Muscle of arm (tissue), 14 donors: Measurements from ENCODE around the gene TROAP. TPM values are rescaled to one million over a fixed set of nuclear protein-coding genes. Genes with fewer than 3 reads are reported as not detected.
"Not testable (repeated sequence)": the region's sequence is repeated elsewhere in the genome, so short reads cannot be mapped to it uniquely, and the experiment has no call there.

Experiments
- DNase-seq: peaks from one replicate; pipeline ENCODE4 v3.0.0-alpha.2; 2013
- long read RNA-seq, 11 donors: transcript quantifications; one replicate each; lab custom pipeline, GENCODE V29; 2026
- polyA plus RNA-seq, 12 donors: library from polyadenylated mRNA; unstranded; fragments of 120-200 nt; gene quantifications; one replicate each; pipeline ENCODE4 v1.2.1, GENCODE V29; 2013; ENCODE audit not compliant: insufficient read length in 12 of 12

Gene TROAP
- polyA plus RNA-seq: 10 to 100 TPM in 8 of 12 donors, 1 to 10 TPM in 3, not detected in 1; 7.0 to 29.2 (median 12.3) TPM
- long read RNA-seq, donor 1, partial matches to known transcripts: 0 of 3 reads
- long read RNA-seq, donor 1, other reads (novel, unspliced or antisense): 0 of 3 reads
- long read RNA-seq, donor 2, partial matches to known transcripts: 0 of 3 reads
- long read RNA-seq, donor 2, other reads (novel, unspliced or antisense): 0 of 3 reads
- long read RNA-seq, donor 3, partial matches to known transcripts: 0 of 3 reads
- long read RNA-seq, donor 3, other reads (novel, unspliced or antisense): 0 of 3 reads
- long read RNA-seq, donor 4, partial matches to known transcripts: 0 of 3 reads
- long read RNA-seq, donor 4, other reads (novel, unspliced or antisense): 0 of 3 reads
- long read RNA-seq, donor 5: 0 reads
- long read RNA-seq, donor 6, partial matches to known transcripts: 0 of 2 reads
- long read RNA-seq, donor 6, other reads (novel, unspliced or antisense): 0 of 2 reads
- long read RNA-seq, donor 7, partial matches to known transcripts: 0 of 1 reads
- long read RNA-seq, donor 7, other reads (novel, unspliced or antisense): 0 of 1 reads
- long read RNA-seq, donor 8, partial matches to known transcripts: 0 of 2 reads
- long read RNA-seq, donor 8, other reads (novel, unspliced or antisense): 0 of 2 reads
- long read RNA-seq, donor 9: 0 reads
- long read RNA-seq, donor 10, partial matches to known transcripts: 0 of 1 reads
- long read RNA-seq, donor 10, other reads (novel, unspliced or antisense): 0 of 1 reads
- long read RNA-seq, donor 11, partial matches to known transcripts: 0 of 2 reads
- long read RNA-seq, donor 11, other reads (novel, unspliced or antisense): 0 of 2 reads

- DNase-seq: peak; percentile 98
Observed at GRCh38 chr12:49322708-49323523, at the start of gene TROAP. Gene TROAP, plus strand, starts transcription at chr12:49323255. Its CDS starts 354 bp downstream, at chr12:49323609.

GRCh38 chr12:49273726-49274395, 49.2 kb upstream of the TROAP start:
- DNase-seq: no peak

DNA sequence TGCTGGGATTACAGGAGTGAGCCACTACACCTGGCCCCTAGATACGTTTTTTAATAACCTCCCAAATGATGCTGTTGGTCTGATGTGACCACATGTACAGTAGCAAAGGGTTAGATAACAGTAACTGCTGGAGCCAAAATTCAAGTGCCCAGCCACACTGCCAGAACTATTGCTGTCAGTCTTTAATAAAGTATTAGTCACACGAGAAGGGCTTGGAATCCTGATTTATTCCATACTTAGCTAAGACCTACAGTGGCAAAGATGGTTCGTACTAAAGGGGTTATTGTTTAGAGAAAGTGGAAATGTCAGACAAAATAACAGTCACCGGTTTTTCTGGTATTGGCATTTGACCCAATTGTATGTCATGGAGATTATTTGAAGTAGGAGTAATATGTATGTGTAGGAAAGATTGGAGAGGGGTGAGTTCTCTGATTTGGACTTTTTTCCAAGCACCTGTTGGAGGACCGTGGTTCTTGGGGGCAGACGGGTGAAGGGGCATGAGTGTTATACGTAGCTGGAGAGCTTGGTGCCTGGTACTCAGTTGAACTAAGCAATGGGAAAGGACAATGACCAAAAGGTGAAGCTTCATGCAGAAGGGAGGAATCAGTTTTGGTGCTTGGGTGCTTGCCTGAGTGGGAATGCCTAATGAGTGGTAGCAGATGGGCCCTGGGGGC, 48.5 kb upstream of the TROAP start:
- DNase-seq: no peak

DNA sequence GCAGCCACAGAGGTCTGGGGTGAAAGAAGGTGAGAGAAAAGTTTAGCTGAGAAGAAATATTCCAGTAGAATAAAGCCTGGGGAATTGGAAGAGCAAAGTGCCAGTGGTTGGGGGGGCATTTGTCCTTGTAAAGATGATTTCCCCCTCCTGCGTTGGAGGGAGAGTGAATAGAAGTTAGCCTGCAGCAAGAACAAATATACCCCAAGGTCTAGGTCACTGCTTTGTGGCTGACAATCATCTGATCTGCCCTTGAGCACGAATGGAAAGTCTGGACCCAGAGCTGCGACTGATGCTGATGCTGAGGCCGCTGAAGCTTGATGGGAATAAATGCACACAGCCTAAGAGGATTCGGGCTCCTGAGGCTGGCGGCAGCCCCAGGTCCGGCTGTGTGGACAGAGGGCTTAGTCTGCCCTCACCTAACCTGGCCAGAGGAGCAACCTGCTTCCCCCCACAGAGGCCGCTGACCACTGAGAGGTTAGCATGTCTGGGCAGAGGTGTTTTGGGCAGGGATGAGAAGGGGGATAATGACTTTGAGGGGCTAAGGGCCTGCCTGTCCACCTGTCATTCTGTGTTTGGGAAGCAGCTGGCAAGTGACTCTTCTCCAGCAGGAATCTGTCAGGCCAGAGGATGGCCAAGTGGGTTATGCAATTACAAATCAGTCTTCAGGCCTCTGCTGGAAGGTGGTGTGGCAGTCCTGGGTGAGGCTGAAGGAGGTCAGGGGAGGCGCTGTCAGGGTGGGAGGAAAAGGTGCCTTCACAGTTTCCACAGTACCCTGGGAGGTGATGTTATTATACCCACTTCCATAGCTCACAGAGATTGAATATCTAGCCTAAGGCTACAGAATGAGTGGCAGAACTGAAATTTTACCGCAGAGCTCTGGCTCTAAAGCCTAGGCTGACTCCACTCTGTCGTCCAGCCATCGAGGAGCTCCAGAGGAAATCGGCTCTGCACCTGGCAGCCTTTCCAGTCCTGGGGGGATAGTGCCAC, 46.5 kb upstream of the TROAP start:
- no peak for DNase-seq

DNA sequence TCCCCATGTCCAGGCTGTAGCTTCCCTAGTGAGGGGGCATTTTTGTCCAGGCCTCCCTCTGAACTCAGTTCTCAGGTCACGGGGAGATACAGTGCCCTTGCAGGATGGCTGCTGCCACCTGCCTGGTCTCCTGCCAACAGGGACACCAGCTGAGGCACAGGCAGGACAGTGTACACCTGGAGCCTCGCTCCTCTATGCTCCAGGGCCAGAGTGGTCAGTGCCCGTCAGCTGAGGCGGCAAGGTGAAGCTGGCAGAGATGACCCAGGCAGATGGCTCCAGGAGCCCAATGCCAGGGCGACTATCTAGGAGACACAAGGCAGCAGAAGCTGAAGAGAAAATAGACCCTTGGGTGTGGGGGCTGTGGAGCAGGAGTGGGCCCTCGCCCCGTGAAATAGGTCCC, 45.6 kb upstream of the TROAP start:
- no peak for DNase-seq

DNA sequence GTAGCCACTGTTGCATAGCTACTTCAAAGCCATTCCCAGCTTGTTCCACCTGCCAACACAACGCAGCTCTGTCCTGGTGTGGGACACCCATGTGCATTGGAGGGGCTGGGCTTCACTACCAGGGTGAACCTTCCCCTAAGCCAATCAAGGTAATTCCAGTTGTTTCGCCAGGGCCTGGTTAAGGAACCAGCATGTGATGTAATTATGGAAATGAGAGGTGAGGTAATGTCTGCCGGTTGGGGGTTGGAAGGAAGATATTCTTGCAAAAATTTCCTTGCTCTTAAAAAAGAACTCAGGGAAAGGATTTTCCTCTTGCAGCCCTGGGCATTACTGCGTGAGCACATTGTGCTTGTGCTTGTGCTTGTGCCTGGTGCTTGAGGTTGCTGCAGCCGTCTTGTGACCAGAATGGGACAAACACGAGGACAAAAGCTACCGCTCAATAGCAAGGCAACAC, 43.3 kb upstream of the TROAP start:
- no peak for DNase-seq

GRCh38 chr12:49280545-49280944, 42.5 kb upstream of the TROAP start:
- not testable (repeated sequence) for DNase-seq

- no peak for DNase-seq
Observed at GRCh38 chr12:49282302-49282701, 40.8 kb upstream of the TROAP start.

GRCh38 chr12:49282740-49283375, 40.2 kb upstream of the TROAP start:
- not testable (repeated sequence) for DNase-seq

- no peak for DNase-seq
Observed at GRCh38 chr12:49283541-49284429, 39.3 kb upstream of the TROAP start.

DNA sequence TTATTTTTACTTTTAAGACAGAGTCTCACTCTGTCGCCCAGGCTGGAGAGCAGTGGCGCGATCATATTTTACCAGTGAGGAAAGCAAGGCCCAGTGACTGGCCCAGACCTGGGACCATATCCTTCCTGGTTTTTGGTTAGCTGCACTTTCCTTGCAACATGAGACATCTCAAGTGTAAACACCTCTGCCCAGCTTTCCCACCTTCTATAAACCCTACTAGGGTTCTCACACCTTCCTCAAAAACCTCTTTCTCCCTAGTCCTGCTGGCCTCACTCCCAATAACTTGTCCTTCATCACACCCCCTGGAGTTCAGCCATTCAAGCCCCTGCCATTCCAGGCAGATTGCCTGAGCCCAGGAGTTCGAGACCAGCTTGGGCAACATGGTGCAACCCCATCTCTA, 38.4 kb upstream of the TROAP start:
- DNase-seq: no peak

DNA sequence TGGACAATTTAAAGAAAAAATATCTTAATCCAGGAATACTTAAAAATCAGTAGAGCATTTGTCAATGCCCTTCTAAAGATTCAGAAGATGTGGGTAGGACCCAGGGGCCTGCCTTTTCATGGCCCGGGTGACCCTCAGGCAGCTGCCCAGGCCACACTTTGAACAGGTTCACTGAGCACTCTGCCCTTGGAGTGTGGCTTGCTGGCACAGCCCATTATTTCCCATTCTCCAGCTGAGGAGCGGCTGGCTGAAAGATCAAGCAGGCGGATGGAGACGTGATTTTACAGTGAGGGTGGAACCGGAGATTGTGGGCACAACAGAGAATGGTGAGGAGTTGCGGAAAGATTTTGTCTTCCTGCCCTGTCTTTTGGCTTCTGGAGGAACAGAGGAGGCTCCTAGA, 35.2 kb upstream of the TROAP start:
- DNase-seq: no peak

DNA sequence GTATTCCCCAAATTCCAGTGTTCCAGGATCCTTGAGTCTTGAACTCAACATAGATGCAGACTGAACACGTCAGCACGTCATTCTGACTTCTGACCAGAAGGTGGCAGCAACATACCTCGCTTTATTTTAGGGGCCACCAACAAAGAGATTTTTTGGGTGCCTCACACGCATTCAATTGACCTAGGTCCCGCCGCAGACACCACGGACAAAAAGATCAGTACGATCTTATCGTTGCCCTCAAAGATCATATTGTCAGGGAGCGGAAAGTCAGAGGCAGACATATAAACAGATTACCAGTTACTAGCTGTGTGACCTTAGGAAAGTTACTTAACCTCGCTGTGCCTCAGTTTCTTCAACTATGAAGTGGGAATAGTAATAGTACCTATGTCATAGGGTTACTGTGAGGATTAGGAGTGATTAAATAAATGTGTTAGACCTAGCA, 34.6 kb upstream of the TROAP start:
- DNase-seq: peak; percentile 61

- DNase-seq: no peak
Observed at GRCh38 chr12:49288922-49289555, 34.0 kb upstream of the TROAP start.

DNA sequence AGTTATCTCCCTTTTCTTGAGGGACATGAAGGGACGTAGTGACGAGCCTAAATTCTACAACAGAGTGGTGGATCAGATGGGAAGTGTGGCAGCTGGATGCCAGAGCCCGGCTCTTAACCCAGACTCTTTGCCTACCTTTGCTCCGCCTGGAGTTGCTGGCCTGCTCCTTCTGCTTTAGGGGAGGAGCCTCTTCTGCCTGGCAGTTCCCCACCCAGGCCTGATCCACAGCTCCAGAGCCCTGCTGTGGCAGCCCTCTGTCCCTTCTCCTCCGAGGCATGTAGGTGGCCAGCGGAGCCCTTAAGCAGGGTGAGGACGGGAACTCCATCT, 30.4 kb upstream of the TROAP start:
- no peak for DNase-seq

DNA sequence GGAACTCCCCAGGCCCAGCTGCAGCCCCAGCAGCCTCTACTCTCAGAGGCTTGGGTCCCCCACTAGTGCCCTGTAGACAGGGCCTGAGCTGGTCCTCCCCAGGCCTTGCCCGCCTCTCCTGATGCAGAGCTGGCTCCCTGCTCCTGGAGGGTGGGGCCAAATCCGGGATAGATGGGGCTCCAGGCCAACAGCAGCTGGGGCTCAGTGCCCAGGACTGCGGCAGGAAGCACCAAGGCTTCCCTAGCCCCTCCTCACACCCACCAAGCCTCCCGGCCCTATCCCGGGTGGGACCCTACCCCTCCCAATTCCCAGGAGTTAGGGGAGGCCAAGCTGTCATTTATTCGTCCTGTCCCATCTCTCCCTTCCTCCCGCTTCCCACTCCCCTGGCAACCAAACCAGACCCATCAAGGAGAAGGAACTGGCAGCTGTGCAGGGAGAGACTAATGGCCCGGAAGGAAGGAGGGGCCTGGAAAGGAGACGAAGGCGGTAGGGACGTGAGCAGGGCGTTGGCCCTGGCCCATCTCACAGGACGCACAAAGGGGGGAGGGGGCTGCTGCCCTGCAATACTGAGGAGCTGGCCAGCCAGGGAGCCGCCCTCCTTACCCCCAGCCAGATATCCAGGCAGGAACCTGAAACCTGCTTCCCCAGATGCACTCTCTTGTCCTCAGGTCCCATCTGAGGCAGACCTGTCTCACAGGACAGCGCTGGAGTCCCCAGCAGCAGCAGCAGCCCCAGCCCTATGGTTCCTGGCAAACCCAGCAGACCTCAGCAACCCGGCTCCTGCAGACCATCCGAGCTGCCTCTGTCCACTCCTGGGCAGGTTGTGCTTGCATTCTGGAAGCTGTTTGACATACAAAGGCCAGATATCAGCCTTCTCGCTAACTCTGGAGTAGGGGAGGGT, 29.7 kb upstream of the TROAP start:
- peak; percentile 54 for DNase-seq
